HepG2 (cell line): ENCODE data around the gene TOR4A. TPM values are rescaled to one million over a fixed set of nuclear protein-coding genes. Genes with fewer than 3 reads are reported as not detected.

Experiments
- ASH2L ChIP-seq: fragments of 300-600, 200-600 bp; sonication (generic); IDR thresholded peaks from 2 replicates; pipeline ENCODE4 v1.7.0; 2017; ENCODE audit warnings: low read depth, mild to moderate bottlenecking, moderate library complexity, mixed read lengths, low read length; ENCODE audit not compliant: insufficient read length
- ATRX ChIP-seq: sonication (generic); formaldehyde crosslinking; IDR thresholded peaks from 2 replicates; pipeline ENCODE4 v1.4.0; 2020; ENCODE audit warnings: missing genetic modification reagents, borderline replicate concordance
- CBX1 ChIP-seq: IDR thresholded peaks from one replicate; pipeline ENCODE4 v1.6.1; 2016; ENCODE audit warnings: antibody characterized with exemption, low read depth
- HMG20B ChIP-seq: conservative IDR thresholded peaks from 2 replicates; pipeline ENCODE4 v1.6.1; 2016; ENCODE audit warnings: missing genetic modification reagents, missing compliant biosample characterization
- MED1 ChIP-seq: sonication (generic); formaldehyde crosslinking; IDR thresholded peaks from 2 replicates; pipeline ENCODE4 v1.4.0; 2020; ENCODE audit warnings: missing genetic modification reagents
- NCOA1 ChIP-seq: sonication (generic); formaldehyde crosslinking; IDR thresholded peaks from 2 replicates; pipeline ENCODE4 v1.9.0; 2021; ENCODE audit warnings: missing genetic modification reagents
- NFRKB ChIP-seq: fragments of 450-650 bp; IDR thresholded peaks from 2 replicates; pipeline ENCODE4 v1.6.1; 2017
- NFYB ChIP-seq: sonication (generic); formaldehyde crosslinking; IDR thresholded peaks from 2 replicates; pipeline ENCODE4 v1.4.0; 2020; ENCODE audit warnings: missing genetic modification reagents
- PHF21A ChIP-seq: sonication (generic); formaldehyde crosslinking; IDR thresholded peaks from 2 replicates; pipeline ENCODE4 v1.5.0; 2020; ENCODE audit warnings: mild to moderate bottlenecking, missing genetic modification reagents
- SMARCE1 ChIP-seq: fragments of 450-650 bp; IDR thresholded peaks from 2 replicates; pipeline ENCODE4 v1.6.1; 2017; ENCODE audit warnings: borderline replicate concordance
- SP1 ChIP-seq, 2 experiments: fragments of 450-650 bp in 1 of 2; sonication (generic) in 1 of 2; formaldehyde crosslinking in 1 of 2; IDR thresholded peaks; 2 replicates each; pipeline versions ENCODE4 v1.4.0 to v1.6.1; 2016 to 2020; ENCODE audit warnings: missing genetic modification reagents in 1 of 2
- SRSF9 ChIP-seq: fragments of 200-400 bp; formaldehyde crosslinking; IDR thresholded peaks from 2 replicates; pipeline ENCODE4 v1.6.1; 2018; ENCODE audit warnings: borderline replicate concordance, mild to moderate bottlenecking, low read depth, low read length; ENCODE audit not compliant: insufficient read depth, poor library complexity, severe bottlenecking
- TAF1 ChIP-seq: sonication (generic); formaldehyde crosslinking; IDR thresholded peaks from 2 replicates; pipeline ENCODE4 v1.4.0; 2020; ENCODE audit warnings: missing genetic modification reagents
- TBX2 ChIP-seq: sonication (generic); formaldehyde crosslinking; IDR thresholded peaks from 2 replicates; pipeline ENCODE4 v1.5.0; 2020; ENCODE audit warnings: missing genetic modification reagents, mild to moderate bottlenecking, borderline replicate concordance
- TEAD3 ChIP-seq: optimal IDR thresholded peaks from 2 replicates; pipeline ENCODE3; 2016; ENCODE audit warnings: borderline replicate concordance
- ZC3H4 ChIP-seq: sonication (generic); formaldehyde crosslinking; IDR thresholded peaks from 2 replicates; pipeline ENCODE4 v1.4.0; 2020; ENCODE audit warnings: missing genetic modification reagents, borderline replicate concordance
- ZKSCAN5 ChIP-seq: sonication (generic); formaldehyde crosslinking; IDR thresholded peaks from 2 replicates; pipeline ENCODE4 v1.5.1; 2020; ENCODE audit warnings: mild to moderate bottlenecking, missing genetic modification reagents
- ZNF138 ChIP-seq: sonication (generic); formaldehyde crosslinking; IDR thresholded peaks from 2 replicates; pipeline ENCODE4 v1.5.0; 2020; ENCODE audit warnings: mild to moderate bottlenecking, low read depth, missing genetic modification reagents
- ZNF234 ChIP-seq: sonication (generic); formaldehyde crosslinking; conservative IDR thresholded peaks from 2 replicates; pipeline ENCODE4 v1.5.1; 2020; ENCODE audit warnings: mild to moderate bottlenecking, missing genetic modification reagents
- ZNF24 ChIP-seq: fragments of 450-650 bp; IDR thresholded peaks from 2 replicates; pipeline ENCODE4 v1.6.1; 2017; ENCODE audit warnings: antibody characterized with exemption, mild to moderate bottlenecking
- ZNF251 ChIP-seq: sonication (generic); formaldehyde crosslinking; IDR thresholded peaks from 2 replicates; pipeline ENCODE4 v1.9.0; 2021; ENCODE audit warnings: mild to moderate bottlenecking, missing genetic modification reagents
- ZNF350 ChIP-seq: sonication (generic); formaldehyde crosslinking; IDR thresholded peaks from 2 replicates; pipeline ENCODE4 v1.4.0; 2020; ENCODE audit warnings: mild to moderate bottlenecking, low read depth, missing genetic modification reagents, borderline replicate concordance
- ZSCAN29 ChIP-seq: sonication (generic); formaldehyde crosslinking; conservative IDR thresholded peaks from 2 replicates; pipeline ENCODE4 v1.4.0; 2020; ENCODE audit warnings: mild to moderate bottlenecking, missing genetic modification reagents
- ZSCAN9 ChIP-seq: IDR thresholded peaks from 2 replicates; pipeline ENCODE4 v1.6.1; 2016; ENCODE audit warnings: borderline replicate concordance
- polyA plus RNA-seq, 8 experiments: library from polyadenylated mRNA; depleted of rRNA in 3 of 8; stranded (reverse) in 7 of 8; unstranded in 1 of 8; fragments of >200 nt; fragmentation: Illumina TruSeq in 4 of 8; extraction: Trizol in 4 of 8; gene quantifications; 2 replicates each; pipeline versions ENCODE4 v1.2.1 to v1.2.3, GENCODE V29; 2011 to 2016; ENCODE audit warnings: low read depth in 4 of 8, missing spikeins in 1 of 8, mixed read lengths in 1 of 8; ENCODE audit not compliant: insufficient read depth in 1 of 8
- total RNA-seq, 5 experiments: library from RNA; depleted of rRNA; stranded (reverse); fragments of >200 nt; fragmentation: Illumina TruSeq; extraction: Trizol; gene quantifications; 2 replicates each; pipeline ENCODE4 v1.2.3, GENCODE V29; 2016; ENCODE audit warnings: low read depth in 1 of 5
- TF ChIP-seq, protein P1 (sequence below): sonication (generic); formaldehyde crosslinking; IDR thresholded peaks from 2 replicates; pipeline ENCODE4 v1.4.0; 2020; ENCODE audit warnings: missing genetic modification reagents, borderline replicate concordance
- TF ChIP-seq, protein P2 (sequence below): sonication (generic); formaldehyde crosslinking; IDR thresholded peaks from 2 replicates; pipeline ENCODE4 v1.8.1; 2022; ENCODE audit warnings: mild to moderate bottlenecking, missing genetic modification reagents

Gene TOR4A
- total and polyA plus RNA-seq, 2 of the 13 experiments (the other 11 are each of a cell fraction or from before 2014, with no cell fraction given) = 11.1 to 14.2 TPM

DNA sequence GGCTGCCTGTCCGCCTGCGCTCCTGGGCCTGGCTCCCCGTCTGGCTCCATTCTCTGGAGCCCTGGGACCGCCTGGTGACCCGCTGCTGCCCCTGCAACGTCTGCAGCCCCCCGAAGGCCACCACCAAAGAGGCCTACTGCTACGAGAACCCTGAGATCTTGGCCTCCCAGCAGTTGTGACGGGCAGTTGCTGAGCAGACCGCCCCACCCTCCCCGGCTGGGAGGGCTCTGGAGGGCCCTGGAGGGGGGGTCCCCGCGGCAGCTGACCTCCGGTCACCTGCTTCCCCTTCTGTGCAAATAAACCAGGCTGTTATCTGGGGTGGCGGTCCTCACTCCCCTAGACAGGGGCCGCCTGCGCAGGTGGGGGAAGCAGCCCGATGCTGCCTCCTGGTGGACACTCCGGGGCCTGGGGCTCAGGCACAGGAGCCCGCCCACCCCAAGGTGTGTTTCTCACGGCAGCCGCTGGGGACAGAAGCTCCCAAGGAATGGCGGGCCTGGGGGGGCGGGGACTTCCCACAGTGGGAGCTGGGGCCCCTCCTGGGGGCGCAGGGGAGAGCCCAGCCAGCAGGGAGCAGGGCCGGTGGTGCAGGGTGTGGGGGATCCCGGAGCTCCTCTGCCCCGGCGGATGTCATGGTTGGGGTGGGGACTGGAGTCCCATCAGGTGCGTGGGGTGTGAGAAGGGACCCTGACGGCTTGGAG is 41.1 kb upstream of the TOR4A start (continued):
- peak; percentile 59; the same call in 1 of the 2 replicates for TF ChIP-seq ZSCAN9 (CRISPR knock-in tag)
- peak; percentile 57; the same call in 1 of the 2 replicates for TF ChIP-seq ZNF350 (CRISPR knock-in tag)
- TF ChIP-seq ZNF138 (CRISPR knock-in tag) = no peak
- no peak for TF ChIP-seq ATRX (CRISPR knock-in tag)
- no peak for TF ChIP-seq SMARCE1
- TF ChIP-seq NCOA1 (CRISPR knock-in tag) = 0 out of 2 replicates have a peak, but pooled peaks have one; percentile 49
- no peak for TF ChIP-seq SRSF9
- no peak for TF ChIP-seq ZSCAN29 (CRISPR knock-in tag)
- TF ChIP-seq PHF21A (CRISPR knock-in tag) = peak; percentile 95
- 0 out of 2 replicates have a peak, but pooled peaks have one; percentile 33 for TF ChIP-seq TAF1 (CRISPR knock-in tag)
- TF ChIP-seq TEAD3 (CRISPR knock-in tag) = no peak
- TF ChIP-seq, protein P1, sequence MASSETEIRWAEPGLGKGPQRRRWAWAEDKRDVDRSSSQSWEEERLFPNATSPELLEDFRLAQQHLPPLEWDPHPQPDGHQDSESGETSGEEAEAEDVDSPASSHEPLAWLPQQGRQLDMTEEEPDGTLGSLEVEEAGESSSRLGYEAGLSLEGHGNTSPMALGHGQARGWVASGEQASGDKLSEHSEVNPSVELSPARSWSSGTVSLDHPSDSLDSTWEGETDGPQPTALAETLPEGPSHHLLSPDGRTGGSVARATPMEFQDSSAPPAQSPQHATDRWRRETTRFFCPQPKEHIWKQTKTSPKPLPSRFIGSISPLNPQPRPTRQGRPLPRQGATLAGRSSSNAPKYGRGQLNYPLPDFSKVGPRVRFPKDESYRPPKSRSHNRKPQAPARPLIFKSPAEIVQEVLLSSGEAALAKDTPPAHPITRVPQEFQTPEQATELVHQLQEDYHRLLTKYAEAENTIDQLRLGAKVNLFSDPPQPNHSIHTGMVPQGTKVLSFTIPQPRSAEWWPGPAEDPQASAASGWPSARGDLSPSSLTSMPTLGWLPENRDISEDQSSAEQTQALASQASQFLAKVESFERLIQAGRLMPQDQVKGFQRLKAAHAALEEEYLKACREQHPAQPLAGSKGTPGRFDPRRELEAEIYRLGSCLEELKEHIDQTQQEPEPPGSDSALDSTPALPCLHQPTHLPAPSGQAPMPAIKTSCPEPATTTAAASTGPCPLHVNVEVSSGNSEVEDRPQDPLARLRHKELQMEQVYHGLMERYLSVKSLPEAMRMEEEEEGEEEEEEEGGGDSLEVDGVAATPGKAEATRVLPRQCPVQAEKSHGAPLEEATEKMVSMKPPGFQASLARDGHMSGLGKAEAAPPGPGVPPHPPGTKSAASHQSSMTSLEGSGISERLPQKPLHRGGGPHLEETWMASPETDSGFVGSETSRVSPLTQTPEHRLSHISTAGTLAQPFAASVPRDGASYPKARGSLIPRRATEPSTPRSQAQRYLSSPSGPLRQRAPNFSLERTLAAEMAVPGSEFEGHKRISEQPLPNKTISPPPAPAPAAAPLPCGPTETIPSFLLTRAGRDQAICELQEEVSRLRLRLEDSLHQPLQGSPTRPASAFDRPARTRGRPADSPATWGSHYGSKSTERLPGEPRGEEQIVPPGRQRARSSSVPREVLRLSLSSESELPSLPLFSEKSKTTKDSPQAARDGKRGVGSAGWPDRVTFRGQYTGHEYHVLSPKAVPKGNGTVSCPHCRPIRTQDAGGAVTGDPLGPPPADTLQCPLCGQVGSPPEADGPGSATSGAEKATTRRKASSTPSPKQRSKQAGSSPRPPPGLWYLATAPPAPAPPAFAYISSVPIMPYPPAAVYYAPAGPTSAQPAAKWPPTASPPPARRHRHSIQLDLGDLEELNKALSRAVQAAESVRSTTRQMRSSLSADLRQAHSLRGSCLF = no peak
- TF ChIP-seq HMG20B (CRISPR knock-in tag) = no peak
- 0 out of 2 replicates have a peak, but pooled peaks have one; percentile 44 for TF ChIP-seq ZNF234 (CRISPR knock-in tag)
- TF ChIP-seq ZNF24 = no peak
- TF ChIP-seq NFRKB = no peak
- TF ChIP-seq MED1 (CRISPR knock-in tag) = peak; percentile 89
- no peak; the same call in 1 of the 2 replicates for TF ChIP-seq ZNF251 (CRISPR knock-in tag)
- TF ChIP-seq, protein P2, sequence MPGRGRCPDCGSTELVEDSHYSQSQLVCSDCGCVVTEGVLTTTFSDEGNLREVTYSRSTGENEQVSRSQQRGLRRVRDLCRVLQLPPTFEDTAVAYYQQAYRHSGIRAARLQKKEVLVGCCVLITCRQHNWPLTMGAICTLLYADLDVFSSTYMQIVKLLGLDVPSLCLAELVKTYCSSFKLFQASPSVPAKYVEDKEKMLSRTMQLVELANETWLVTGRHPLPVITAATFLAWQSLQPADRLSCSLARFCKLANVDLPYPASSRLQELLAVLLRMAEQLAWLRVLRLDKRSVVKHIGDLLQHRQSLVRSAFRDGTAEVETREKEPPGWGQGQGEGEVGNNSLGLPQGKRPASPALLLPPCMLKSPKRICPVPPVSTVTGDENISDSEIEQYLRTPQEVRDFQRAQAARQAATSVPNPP = no peak
- no peak for TF ChIP-seq ZC3H4 (CRISPR knock-in tag)
- no peak for TF ChIP-seq NFYB (CRISPR knock-in tag)
- TF ChIP-seq ZKSCAN5 (CRISPR knock-in tag) = no peak
- TF ChIP-seq SP1 (IDR thresholded peaks at IDR 0.05) = no peak
- peak; percentile 80 for TF ChIP-seq SP1 (CRISPR knock-in tag; IDR thresholded peaks at IDR 0.05)
- TF ChIP-seq TBX2 (CRISPR knock-in tag) = peak; percentile 83; the same call in 1 of the 2 replicates
- peak; percentile 48 for TF ChIP-seq ASH2L
- TF ChIP-seq CBX1 = peak; percentile 81
